HepG2 (cell line): ENCODE measurements around the gene MTOR. TPM values are rescaled to one million over a fixed set of nuclear protein-coding genes. Genes with fewer than 3 reads are reported as not detected.

ENCODE experiments used
- ARHGAP35 ChIP-seq: sonication (generic); formaldehyde crosslinking; IDR thresholded peaks from 2 replicates; pipeline ENCODE4 v1.9.0; 2022; ENCODE audit warnings: mild to moderate bottlenecking, inconsistent platforms, moderate library complexity, missing genetic modification reagents, borderline replicate concordance
- ATM ChIP-seq: fragments of 450-650 bp; IDR thresholded peaks from 2 replicates; pipeline ENCODE4 v1.7.1; 2017; ENCODE audit warnings: mild to moderate bottlenecking, borderline replicate concordance
- BRD4 ChIP-seq: sonication (generic); formaldehyde crosslinking; IDR thresholded peaks from 2 replicates; pipeline ENCODE4 v1.4.0; 2020; ENCODE audit warnings: missing genetic modification reagents
- ERF ChIP-seq: IDR thresholded peaks from 2 replicates; pipeline ENCODE4 v1.6.1; 2018; ENCODE audit warnings: missing biosample characterization, missing genetic modification reagents
- GATAD2A ChIP-seq: IDR thresholded peaks from 2 replicates; pipeline ENCODE4 v1.6.1; 2016
- HNF4A ChIP-seq: sonication (generic); formaldehyde crosslinking; IDR thresholded peaks from 2 replicates; pipeline ENCODE4 v1.4.0; 2020; ENCODE audit warnings: missing genetic modification reagents
- SP4 ChIP-seq: sonication (generic); formaldehyde crosslinking; IDR thresholded peaks from 2 replicates; pipeline ENCODE4 v1.8.1; 2023; ENCODE audit warnings: mild to moderate bottlenecking, missing genetic modification reagents
- TGIF2 ChIP-seq: IDR thresholded peaks from 2 replicates; pipeline ENCODE4 v1.6.1; 2016; ENCODE audit warnings: control low read depth, missing compliant biosample characterization
- ZC3H13 ChIP-seq: sonication (generic); formaldehyde crosslinking; IDR thresholded peaks from 2 replicates; pipeline ENCODE4 v1.8.1; 2023; ENCODE audit warnings: mild to moderate bottlenecking, missing genetic modification reagents, moderate library complexity
- ZFP36L1 ChIP-seq: sonication (generic); formaldehyde crosslinking; IDR thresholded peaks from 2 replicates; pipeline ENCODE4 v1.8.0; 2022; ENCODE audit warnings: mild to moderate bottlenecking, missing genetic modification reagents, moderate library complexity
- ZNF205 ChIP-seq: IDR thresholded peaks from 2 replicates; pipeline ENCODE4 v1.6.1; 2018; ENCODE audit warnings: missing biosample characterization, missing genetic modification reagents
- ZNF674 ChIP-seq: sonication (generic); formaldehyde crosslinking; IDR thresholded peaks from 2 replicates; pipeline ENCODE4 v1.5.0; 2020; ENCODE audit warnings: low read depth, mild to moderate bottlenecking, missing genetic modification reagents
- ZNF788 ChIP-seq: sonication (generic); formaldehyde crosslinking; IDR thresholded peaks from 2 replicates; pipeline ENCODE4 v1.5.0; 2020; ENCODE audit warnings: mild to moderate bottlenecking, missing genetic modification reagents, borderline replicate concordance
- ZNF839 ChIP-seq: sonication (generic); formaldehyde crosslinking; IDR thresholded peaks from 2 replicates; pipeline ENCODE4 v1.4.0; 2020; ENCODE audit warnings: missing genetic modification reagents, mild to moderate bottlenecking, borderline replicate concordance
- ZSCAN20 ChIP-seq: sonication (generic); formaldehyde crosslinking; IDR thresholded peaks from 2 replicates; pipeline ENCODE4 v1.4.0; 2020; ENCODE audit warnings: missing genetic modification reagents, mild to moderate bottlenecking, borderline replicate concordance
- polyA plus RNA-seq, 8 experiments: library from polyadenylated mRNA; depleted of rRNA in 3 of 8; stranded (reverse) in 7 of 8; unstranded in 1 of 8; fragments of >200 nt; fragmentation: Illumina TruSeq in 4 of 8; extraction: Trizol in 4 of 8; gene quantifications; 2 replicates each; pipeline versions ENCODE4 v1.2.1 to v1.2.3, GENCODE V29; 2011 to 2016; ENCODE audit warnings: low read depth in 4 of 8, missing spikeins in 1 of 8, mixed read lengths in 1 of 8; ENCODE audit not compliant: insufficient read depth in 1 of 8
- total RNA-seq, 5 experiments: library from RNA; depleted of rRNA; stranded (reverse); fragments of >200 nt; fragmentation: Illumina TruSeq; extraction: Trizol; gene quantifications; 2 replicates each; pipeline ENCODE4 v1.2.3, GENCODE V29; 2016; ENCODE audit warnings: low read depth in 1 of 5
- TF ChIP-seq, protein P1 (sequence below): sonication (generic); formaldehyde crosslinking; IDR thresholded peaks from 2 replicates; pipeline ENCODE4 v1.4.0; 2020; ENCODE audit warnings: missing genetic modification reagents
- TF ChIP-seq, protein P2 (sequence below): IDR thresholded peaks from 2 replicates; pipeline ENCODE4 v1.6.1; 2016
- TF ChIP-seq, protein P3 (sequence below): sonication (generic); formaldehyde crosslinking; conservative IDR thresholded peaks from 2 replicates; pipeline ENCODE4 v1.8.1; 2023; ENCODE audit warnings: missing genetic modification reagents
- TF ChIP-seq, protein P4 (sequence below): sonication (generic); formaldehyde crosslinking; IDR thresholded peaks from 2 replicates; pipeline ENCODE4 v1.4.0; 2020; ENCODE audit warnings: missing genetic modification reagents
- TF ChIP-seq, protein P5 (sequence below): sonication (generic); formaldehyde crosslinking; IDR thresholded peaks from 2 replicates; pipeline ENCODE4 v1.4.0; 2020; ENCODE audit warnings: missing genetic modification reagents
- TF ChIP-seq, protein P6 (sequence below), 2 experiments: fragments of 450-650 bp in 1 of 2; sonication (generic) in 1 of 2; formaldehyde crosslinking; IDR thresholded peaks; 2 replicates each; pipeline versions ENCODE4 v1.5.0 to v1.8.0; 2020 to 2022; ENCODE audit warnings: mild to moderate bottlenecking in 1 of 2, missing genetic modification reagents in 1 of 2
- TF ChIP-seq, protein P7 (sequence below): sonication (generic); formaldehyde crosslinking; IDR thresholded peaks from 2 replicates; pipeline ENCODE4 v1.4.0; 2020; ENCODE audit warnings: mild to moderate bottlenecking, missing genetic modification reagents

Gene MTOR
- total and polyA plus RNA-seq, 2 of the 13 experiments (the other 11 are each of a cell fraction or from before 2014, with no cell fraction given): 24.6 to 34.6 TPM

DNA sequence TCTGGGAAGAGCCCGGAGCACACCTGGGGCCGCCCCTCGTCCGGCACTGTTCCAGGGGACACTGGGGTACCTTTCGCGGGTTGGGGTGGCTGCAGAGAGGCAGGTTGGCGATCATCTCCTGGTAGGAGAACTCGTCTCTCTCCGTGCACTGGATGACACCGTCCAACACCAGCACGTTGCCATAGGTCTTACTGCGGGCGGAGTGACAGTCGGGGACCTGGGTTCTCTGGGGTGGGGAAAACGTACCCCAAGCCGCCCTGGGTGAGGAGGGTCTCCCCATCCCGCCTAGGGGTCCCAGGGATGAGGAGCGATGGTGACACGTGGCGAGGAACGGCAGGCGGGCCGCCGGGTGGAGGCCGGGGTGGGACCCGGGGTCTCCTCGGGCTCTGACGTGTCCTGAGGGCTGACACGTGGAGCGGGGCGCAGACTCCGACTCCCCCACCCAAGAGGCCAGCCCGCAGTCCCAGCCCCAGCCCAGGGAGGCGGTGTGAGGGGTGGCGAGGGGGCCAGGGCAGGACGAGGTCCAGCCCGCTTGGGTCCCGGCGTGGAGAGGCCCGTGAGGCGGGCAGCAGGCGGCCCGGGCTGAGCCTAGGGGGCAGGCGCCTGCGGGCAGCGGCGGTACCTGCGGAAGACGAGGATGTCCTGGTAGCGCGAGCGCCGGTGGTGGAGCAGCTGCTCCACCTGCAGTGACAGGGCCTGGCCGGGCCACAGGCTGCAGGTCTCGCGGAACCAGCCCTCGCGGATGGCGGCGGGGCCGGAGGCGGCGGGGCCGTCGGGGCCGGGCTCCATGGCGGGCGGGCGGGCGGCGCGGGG is 203.0 kb downstream of the MTOR start (continued):
- TF ChIP-seq ZNF839 (CRISPR knock-in tag): no peak
- no peak for TF ChIP-seq ZNF674 (CRISPR knock-in tag)
- TF ChIP-seq TGIF2: no peak
- TF ChIP-seq, protein P1, sequence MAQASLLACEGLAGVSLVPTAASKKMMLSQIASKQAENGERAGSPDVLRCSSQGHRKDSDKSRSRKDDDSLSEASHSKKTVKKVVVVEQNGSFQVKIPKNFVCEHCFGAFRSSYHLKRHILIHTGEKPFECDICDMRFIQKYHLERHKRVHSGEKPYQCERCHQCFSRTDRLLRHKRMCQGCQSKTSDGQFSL (CRISPR knock-in tag): 0 out of 2 replicates have a peak, but pooled peaks have one; percentile 32
- no peak for TF ChIP-seq ZFP36L1 (CRISPR knock-in tag)
- TF ChIP-seq ARHGAP35 (CRISPR knock-in tag): peak; percentile 26; the same call in 1 of the 2 replicates
- peak; percentile 51; the same call in 1 of the 2 replicates for TF ChIP-seq ZSCAN20 (CRISPR knock-in tag)
- TF ChIP-seq, protein P2, sequence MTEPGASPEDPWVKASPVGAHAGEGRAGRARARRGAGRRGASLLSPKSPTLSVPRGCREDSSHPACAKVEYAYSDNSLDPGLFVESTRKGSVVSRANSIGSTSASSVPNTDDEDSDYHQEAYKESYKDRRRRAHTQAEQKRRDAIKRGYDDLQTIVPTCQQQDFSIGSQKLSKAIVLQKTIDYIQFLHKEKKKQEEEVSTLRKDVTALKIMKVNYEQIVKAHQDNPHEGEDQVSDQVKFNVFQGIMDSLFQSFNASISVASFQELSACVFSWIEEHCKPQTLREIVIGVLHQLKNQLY (CRISPR knock-in tag): no peak
- TF ChIP-seq ZNF788 (CRISPR knock-in tag): no peak
- TF ChIP-seq, protein P3, sequence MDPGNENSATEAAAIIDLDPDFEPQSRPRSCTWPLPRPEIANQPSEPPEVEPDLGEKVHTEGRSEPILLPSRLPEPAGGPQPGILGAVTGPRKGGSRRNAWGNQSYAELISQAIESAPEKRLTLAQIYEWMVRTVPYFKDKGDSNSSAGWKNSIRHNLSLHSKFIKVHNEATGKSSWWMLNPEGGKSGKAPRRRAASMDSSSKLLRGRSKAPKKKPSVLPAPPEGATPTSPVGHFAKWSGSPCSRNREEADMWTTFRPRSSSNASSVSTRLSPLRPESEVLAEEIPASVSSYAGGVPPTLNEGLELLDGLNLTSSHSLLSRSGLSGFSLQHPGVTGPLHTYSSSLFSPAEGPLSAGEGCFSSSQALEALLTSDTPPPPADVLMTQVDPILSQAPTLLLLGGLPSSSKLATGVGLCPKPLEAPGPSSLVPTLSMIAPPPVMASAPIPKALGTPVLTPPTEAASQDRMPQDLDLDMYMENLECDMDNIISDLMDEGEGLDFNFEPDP (CRISPR knock-in tag): 0 out of 2 replicates have a peak, but pooled peaks have one; percentile 9
- no peak for TF ChIP-seq SP4
- TF ChIP-seq, protein P4, sequence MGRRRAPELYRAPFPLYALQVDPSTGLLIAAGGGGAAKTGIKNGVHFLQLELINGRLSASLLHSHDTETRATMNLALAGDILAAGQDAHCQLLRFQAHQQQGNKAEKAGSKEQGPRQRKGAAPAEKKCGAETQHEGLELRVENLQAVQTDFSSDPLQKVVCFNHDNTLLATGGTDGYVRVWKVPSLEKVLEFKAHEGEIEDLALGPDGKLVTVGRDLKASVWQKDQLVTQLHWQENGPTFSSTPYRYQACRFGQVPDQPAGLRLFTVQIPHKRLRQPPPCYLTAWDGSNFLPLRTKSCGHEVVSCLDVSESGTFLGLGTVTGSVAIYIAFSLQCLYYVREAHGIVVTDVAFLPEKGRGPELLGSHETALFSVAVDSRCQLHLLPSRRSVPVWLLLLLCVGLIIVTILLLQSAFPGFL: no peak
- TF ChIP-seq, protein P5, sequence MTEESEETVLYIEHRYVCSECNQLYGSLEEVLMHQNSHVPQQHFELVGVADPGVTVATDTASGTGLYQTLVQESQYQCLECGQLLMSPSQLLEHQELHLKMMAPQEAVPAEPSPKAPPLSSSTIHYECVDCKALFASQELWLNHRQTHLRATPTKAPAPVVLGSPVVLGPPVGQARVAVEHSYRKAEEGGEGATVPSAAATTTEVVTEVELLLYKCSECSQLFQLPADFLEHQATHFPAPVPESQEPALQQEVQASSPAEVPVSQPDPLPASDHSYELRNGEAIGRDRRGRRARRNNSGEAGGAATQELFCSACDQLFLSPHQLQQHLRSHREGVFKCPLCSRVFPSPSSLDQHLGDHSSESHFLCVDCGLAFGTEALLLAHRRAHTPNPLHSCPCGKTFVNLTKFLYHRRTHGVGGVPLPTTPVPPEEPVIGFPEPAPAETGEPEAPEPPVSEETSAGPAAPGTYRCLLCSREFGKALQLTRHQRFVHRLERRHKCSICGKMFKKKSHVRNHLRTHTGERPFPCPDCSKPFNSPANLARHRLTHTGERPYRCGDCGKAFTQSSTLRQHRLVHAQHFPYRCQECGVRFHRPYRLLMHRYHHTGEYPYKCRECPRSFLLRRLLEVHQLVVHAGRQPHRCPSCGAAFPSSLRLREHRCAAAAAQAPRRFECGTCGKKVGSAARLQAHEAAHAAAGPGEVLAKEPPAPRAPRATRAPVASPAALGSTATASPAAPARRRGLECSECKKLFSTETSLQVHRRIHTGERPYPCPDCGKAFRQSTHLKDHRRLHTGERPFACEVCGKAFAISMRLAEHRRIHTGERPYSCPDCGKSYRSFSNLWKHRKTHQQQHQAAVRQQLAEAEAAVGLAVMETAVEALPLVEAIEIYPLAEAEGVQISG: no peak; the same call in none of the 2 replicates
- TF ChIP-seq ZNF205 (CRISPR knock-in tag): no peak
- no peak for TF ChIP-seq HNF4A (CRISPR knock-in tag)
- TF ChIP-seq, protein P6, sequence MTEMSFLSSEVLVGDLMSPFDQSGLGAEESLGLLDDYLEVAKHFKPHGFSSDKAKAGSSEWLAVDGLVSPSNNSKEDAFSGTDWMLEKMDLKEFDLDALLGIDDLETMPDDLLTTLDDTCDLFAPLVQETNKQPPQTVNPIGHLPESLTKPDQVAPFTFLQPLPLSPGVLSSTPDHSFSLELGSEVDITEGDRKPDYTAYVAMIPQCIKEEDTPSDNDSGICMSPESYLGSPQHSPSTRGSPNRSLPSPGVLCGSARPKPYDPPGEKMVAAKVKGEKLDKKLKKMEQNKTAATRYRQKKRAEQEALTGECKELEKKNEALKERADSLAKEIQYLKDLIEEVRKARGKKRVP (CRISPR knock-in tag; IDR thresholded peaks at IDR 0.05): no peak
- no peak for TF ChIP-seq GATAD2A (CRISPR knock-in tag)
- no peak for TF ChIP-seq ATM
- TF ChIP-seq ZC3H13 (CRISPR knock-in tag): 0 out of 2 replicates have a peak, but pooled peaks have one; percentile 28
- TF ChIP-seq BRD4 (CRISPR knock-in tag): no peak
- TF ChIP-seq, protein P7, sequence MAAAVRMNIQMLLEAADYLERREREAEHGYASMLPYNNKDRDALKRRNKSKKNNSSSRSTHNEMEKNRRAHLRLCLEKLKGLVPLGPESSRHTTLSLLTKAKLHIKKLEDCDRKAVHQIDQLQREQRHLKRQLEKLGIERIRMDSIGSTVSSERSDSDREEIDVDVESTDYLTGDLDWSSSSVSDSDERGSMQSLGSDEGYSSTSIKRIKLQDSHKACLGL (CRISPR knock-in tag): peak; percentile 80; the same call in 1 of the 2 replicates
- no peak for TF ChIP-seq ERF
